HEK293T (cell line): ENCODE measurements around the gene KRTAP12-2.

Experiments
- BHLHE40 ChIP-seq: fragments of 450-650 bp; IDR thresholded peaks from 2 replicates; pipeline ENCODE4 v1.6.1; 2016; ENCODE audit warnings: mild to moderate bottlenecking, moderate library complexity, borderline replicate concordance
- FOXA1 ChIP-seq: fragments of 450-650 bp; IDR thresholded peaks from 2 replicates; pipeline ENCODE4 v1.6.1; 2016; ENCODE audit warnings: mild to moderate bottlenecking
- HDGF ChIP-seq: fragments of 450-650 bp; IDR thresholded peaks from 2 replicates; pipeline ENCODE4 v1.6.1; 2017; ENCODE audit warnings: antibody characterized with exemption, borderline replicate concordance
- L3MBTL2 ChIP-seq: fragments of 450-650 bp; conservative IDR thresholded peaks from 2 replicates; pipeline ENCODE4 v1.6.1; 2016; ENCODE audit warnings: mild to moderate bottlenecking
- LEF1 ChIP-seq: fragments of 450-650 bp; IDR thresholded peaks from 2 replicates; pipeline ENCODE4 v1.6.1; 2017; ENCODE audit warnings: mild to moderate bottlenecking, borderline replicate concordance

DNA sequence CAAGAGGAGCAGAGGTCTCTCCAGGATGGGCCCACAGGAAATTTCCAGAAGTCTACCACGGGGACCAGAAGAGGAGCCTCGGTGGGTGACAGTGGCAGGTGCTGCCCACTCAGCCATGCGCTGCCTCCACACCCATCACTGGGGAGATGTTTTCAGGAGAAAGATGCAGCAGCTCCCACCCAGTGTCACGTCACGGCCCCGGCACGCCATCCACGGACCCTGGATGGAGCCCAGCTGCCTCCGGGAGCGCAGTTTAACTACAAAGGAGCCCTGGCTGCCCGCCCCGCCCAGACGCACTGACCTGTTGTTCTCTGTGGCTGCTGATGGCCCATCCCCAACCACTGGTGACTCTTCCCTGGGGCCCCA is 37.9 kb upstream of the KRTAP12-2 start:
- TF ChIP-seq HDGF (no peak), FOXA1 (no peak), BHLHE40 (no peak), L3MBTL2 (no peak), LEF1 (no peak)
